Stimulated activated CD8-positive, alpha-beta memory T cell treated with anti-CD3 and anti-CD28 coated beads, Interleukin-12 subunit alpha, Interleukin-12 subunit beta, amount 100 ng/mL, for 24 hours (primary cell): ENCODE measurements around the gene TUBD1.
"Not testable (repeated sequence)": the region's sequence is repeated elsewhere in the genome, so short reads cannot be mapped to it uniquely, and the experiment has no call there.

Experiments used
- DNase-seq: peaks from one replicate; pipeline ENCODE4 v3.0.0-alpha.2; 2020; ENCODE audit errors: extremely low read depth

The TUBD1 gene

GRCh38 chr17:59874376-59874775, 18.4 kb downstream of the TUBD1 start:
- DNase-seq: no peak

- DNase-seq: not testable (repeated sequence)
These were observed 19.3 kb downstream of the TUBD1 start for GRCh38 chr17:59873414-59873813.

- no peak for DNase-seq
These were observed 20.4 kb downstream of the TUBD1 start for GRCh38 chr17:59872351-59872750.

- no peak for DNase-seq
These were observed 22.3 kb downstream of the TUBD1 start for GRCh38 chr17:59870482-59870881.

GRCh38 chr17:59869941-59870218, 22.9 kb downstream of the TUBD1 start:
- no peak for DNase-seq

- no peak for DNase-seq
These were observed 29.1 kb downstream of the TUBD1 start for GRCh38 chr17:59863616-59864015.

- DNase-seq: no peak
These were observed 33.2 kb downstream of the TUBD1 start for GRCh38 chr17:59859444-59860025.

- no peak for DNase-seq
These were observed 33.8 kb downstream of the TUBD1 start for GRCh38 chr17:59858932-59859331.

GRCh38 chr17:59858167-59858816, 34.5 kb downstream of the TUBD1 start:
- no peak for DNase-seq

- no peak for DNase-seq
These were observed 35.6 kb downstream of the TUBD1 start for GRCh38 chr17:59856859-59857794.

GRCh38 chr17:59853919-59854729, 38.6 kb downstream of the TUBD1 start:
- DNase-seq: not testable (repeated sequence)

GRCh38 chr17:59853168-59853918, 39.4 kb downstream of the TUBD1 start:
- no peak for DNase-seq

GRCh38 chr17:59852847-59853167, 39.9 kb downstream of the TUBD1 start:
- not testable (repeated sequence) for DNase-seq

GRCh38 chr17:59851439-59852375, 41.0 kb downstream of the TUBD1 start:
- DNase-seq: no peak

GRCh38 chr17:59850311-59850710, 42.4 kb downstream of the TUBD1 start:
- DNase-seq: not testable (repeated sequence)

GRCh38 chr17:59848778-59849177, 44.0 kb downstream of the TUBD1 start:
- no peak for DNase-seq

GRCh38 chr17:59848385-59848668, 44.4 kb downstream of the TUBD1 start:
- DNase-seq: no peak

- no peak for DNase-seq
These were observed 46.2 kb downstream of the TUBD1 start for GRCh38 chr17:59846394-59847165.

GRCh38 chr17:59845595-59846393, 46.9 kb downstream of the TUBD1 start:
- DNase-seq: no peak
